CD4-positive, alpha-beta T cell (primary cell): ENCODE results near the gene KLF13. TPM values are rescaled to one million over a fixed set of nuclear protein-coding genes. Genes with fewer than 3 reads are reported as not detected.

Source experiments
- ATAC-seq: fragments of 200-7000 bp; cut with Tn5 transposase; one replicate; pipeline ENCODE4 v1.10.0; 2022; ENCODE audit warnings: mild to moderate bottlenecking; ENCODE audit not compliant: poor library complexity
- CTCF ChIA-PET: fragments of 350-600 bp; sonication (Branson Sonifier 250); formaldehyde crosslinking; loops from one replicate; lab custom pipeline; 2021; ENCODE audit warnings: antibody characterized with exemption, inconsistent platforms; lab: Charles Lee
- POLR2A ChIA-PET: fragments of 350-600 bp; sonication (Branson Sonifier 250); formaldehyde crosslinking; loops from one replicate; lab custom pipeline; 2021; ENCODE audit warnings: antibody characterized with exemption, inconsistent platforms; lab: Charles Lee
- DNase-seq, 14 experiments: peaks; one replicate each; pipeline ENCODE4 v3.0.0-alpha.2; 2013 to 2020; ENCODE audit warnings: mixed read lengths in 2 of 14
- H3K27ac ChIP-seq, 2 donors: one replicate each; pipeline versions ENCODE4 v1.5.1 to v1.7.0; 2013; ENCODE audit warnings: low read length in 2 of 2, low read depth in 1 of 2, mild to moderate bottlenecking in 1 of 2
- H3K27me3 ChIP-seq, 2 experiments: 1 replicate in 1 of 2; 2 replicates in 1 of 2; pipeline versions ENCODE4 v1.6.1 to v1.7.0; 2013; ENCODE audit warnings: low read length in 2 of 2, control low read depth in 1 of 2, mild to moderate bottlenecking in 1 of 2, moderate library complexity in 1 of 2; ENCODE audit not compliant: insufficient read depth in 2 of 2, control insufficient read depth in 1 of 2
- H3K36me3 ChIP-seq: one replicate; pipeline ENCODE4 v1.6.1; 2013; ENCODE audit warnings: low read length, control low read depth; ENCODE audit not compliant: insufficient read depth
- H3K4me1 ChIP-seq: one replicate; pipeline ENCODE4 v1.6.1; 2013; ENCODE audit warnings: low read length, control low read depth; ENCODE audit not compliant: insufficient read depth
- H3K4me3 ChIP-seq: one replicate; pipeline ENCODE4 v1.5.1; 2013; ENCODE audit warnings: mild to moderate bottlenecking, low read length, moderate library complexity
- H3K9me3 ChIP-seq, 2 experiments: 1 replicate in 1 of 2; 2 replicates in 1 of 2; pipeline versions ENCODE4 v1.6.1 to v1.7.0; 2013; ENCODE audit warnings: low read length in 2 of 2, mild to moderate bottlenecking in 2 of 2, control low read depth in 1 of 2, moderate library complexity in 1 of 2; ENCODE audit not compliant: control insufficient read depth in 1 of 2, insufficient read depth in 1 of 2
- H3K27ac Mint-ChIP-seq: one replicate; pipeline ENCODE4 v1.8.0; 2020; ENCODE audit warnings: mixed read lengths
- H3K27me3 Mint-ChIP-seq: one replicate; pipeline ENCODE4 v1.8.0; 2021; ENCODE audit warnings: mixed read lengths
- H3K36me3 Mint-ChIP-seq: one replicate; pipeline ENCODE4 v1.8.0; 2021; ENCODE audit warnings: low read depth, mixed read lengths
- H3K4me1 Mint-ChIP-seq: one replicate; pipeline ENCODE4 v1.8.0; 2021; ENCODE audit warnings: low read depth, mixed read lengths
- H3K4me3 Mint-ChIP-seq: one replicate; pipeline ENCODE4 v1.8.0; 2020; ENCODE audit warnings: mild to moderate bottlenecking, mixed read lengths
- H3K9me3 Mint-ChIP-seq: one replicate; pipeline ENCODE4 v1.8.0; 2020; ENCODE audit warnings: mixed read lengths
- CTCF ChIP-seq: fragments of 200-600 bp; IDR thresholded peaks from one replicate; pipeline ENCODE4 v1.8.0; 2022; ENCODE audit warnings: antibody characterized with exemption, mild to moderate bottlenecking
- intact Hi-C, 2 experiments: fragments of 100-400 bp; cut with DNase I in 1 of 2; cut with micrococcal nuclease in 1 of 2; formaldehyde crosslinking; loops; one replicate each; pipeline versions ENCODE4 v1.15.1 to v1.9.0; 2023 to 2025; cut with DNase I, micrococcal nuclease
- total RNA-seq, 174 experiments: library from RNA in 2 of 174; stranded (reverse) in 2 of 174; gene quantifications; one replicate each; pipeline ENCODE4 v1.2.3 and lab custom pipeline; 2021 to 2026

KLF13 gene
- total RNA-seq, 2 experiments from 2014 or later: 284 to 308 TPM

GRCh38 chr15:31359702-31360111, 33.1 kb downstream of the KLF13 start:
- peak overlapping the region; percentile 43 for H3K4me3 ChIP-seq
- intact Hi-C loops: loop anchor here (2.0 to 5.0 kb wide), 4 partner anchors 13 to 142 kb away; no protein-coding TSS in a partner anchor
- peak overlapping the region; percentile 96 to 99 for H3K27ac ChIP-seq
- Mint-ChIP-seq H3K9me3 (no peaks in the 10 kb centered on the region), H3K4me3 (peak overlapping the region; percentile 77), H3K4me1 (peaks cover 98% of the 10 kb centered on the region), H3K27me3 (no peaks in the 10 kb centered on the region), H3K27ac (peak overlapping the region; percentile 90), H3K36me3 (peaks cover 45% of the 10 kb centered on the region)
- ATAC-seq (no peak), DNase-seq (no peak)
- H3K36me3 ChIP-seq: peaks cover 27% of the 10 kb centered on the region
- peaks cover 99% of the 10 kb centered on the region for H3K4me1 ChIP-seq
- ChIA-PET POLR2A (interaction anchor here (0.8 to 25.4 kb wide), 15 partner anchors 10 to 336 kb away, joined by 3 to 566 read pairs (median 18); partner anchors contain the start of gene KLF13), CTCF (interaction anchor here (1.0 to 3.8 kb wide), 5 partner anchors 11 to 145 kb away, joined by 5 to 12 read pairs (median 5); no protein-coding TSS in a partner anchor)
- H3K9me3 ChIP-seq: no peaks in the 10 kb centered on the region
- no peak for TF ChIP-seq CTCF
- no peaks in the 10 kb centered on the region for H3K27me3 ChIP-seq

- POLR2A ChIA-PET: interaction anchor here (0.8 to 25.4 kb wide), 21 partner anchors 9 to 336 kb away, joined by 3 to 566 read pairs (median 16); partner anchors contain the start of gene KLF13
- Histone ChIP-seq H3K36me3 (peaks cover 23% of the 10 kb centered on the region), H3K4me3 (peak overlapping the region; percentile 43), H3K9me3 (no peaks in the 10 kb centered on the region), H3K27ac (peak overlapping the region; percentile 96 to 99), H3K4me1 (peaks cover 99% of the 10 kb centered on the region), H3K27me3 (no peaks in the 10 kb centered on the region)
- Mint-ChIP-seq H3K9me3 (no peaks in the 10 kb centered on the region), H3K36me3 (peaks cover 40% of the 10 kb centered on the region), H3K27me3 (no peaks in the 10 kb centered on the region), H3K4me3 (peak overlapping the region; percentile 77), H3K27ac (peak overlapping the region; percentile 90), H3K4me1 (peaks cover 98% of the 10 kb centered on the region)
- DNase-seq (no peak), ATAC-seq (no peak)
- CTCF ChIA-PET: interaction anchor here (1.3 to 1.9 kb wide), 3 partner anchors 18 to 115 kb away, joined by 4 to 6 read pairs (median 5); no protein-coding TSS in a partner anchor
- intact Hi-C loops: loop anchor here (2.0 to 5.0 kb wide), 4 partner anchors 13 to 143 kb away; no protein-coding TSS in a partner anchor
- TF ChIP-seq CTCF: no peak
These were observed 33.5 kb downstream of the KLF13 start for GRCh38 chr15:31360158-31360561.

- H3K36me3 Mint-ChIP-seq: peaks cover 37% of the 10 kb centered on the region
These were observed 34.5 kb downstream of the KLF13 start for GRCh38 chr15:31360843-31361763.

More at GRCh38 chr15:31360843-31361763, 34.5 kb downstream of the KLF13 start:
- Mint-ChIP-seq H3K4me1 (peaks cover 98% of the 10 kb centered on the region), H3K4me3 (peak overlapping the region; percentile 77), H3K9me3 (no peaks in the 10 kb centered on the region), H3K27ac (peak overlapping the region; percentile 90), H3K27me3 (no peaks in the 10 kb centered on the region)
- ATAC-seq (peak; percentile 78), DNase-seq (peak; percentile 61 to 97 (median 86))
- CTCF ChIA-PET: interaction anchor here (0.7 to 1.9 kb wide), 6 partner anchors 7 to 145 kb away, joined by 3 to 6 read pairs (median 4); no protein-coding TSS in a partner anchor
- peaks cover 23% of the 10 kb centered on the region for H3K36me3 ChIP-seq
- TF ChIP-seq CTCF: no peak
- intact Hi-C loops: loop anchor here (1.0 to 5.0 kb wide), 7 partner anchors 8 to 144 kb away; no protein-coding TSS in a partner anchor
- no peaks in the 10 kb centered on the region for H3K27me3 ChIP-seq
- peaks cover 99% of the 10 kb centered on the region for H3K4me1 ChIP-seq
- peak overlapping the region; percentile 43 for H3K4me3 ChIP-seq
- POLR2A ChIA-PET: interaction anchor here (0.6 to 25.4 kb wide), 29 partner anchors 8 to 154 kb away, joined by 3 to 566 read pairs (median 9); partner anchors contain the start of gene KLF13
- peak overlapping the region; percentile 96 to 99 for H3K27ac ChIP-seq
- H3K9me3 ChIP-seq: no peaks in the 10 kb centered on the region
